CD4-positive, alpha-beta memory T cell (primary cell): ENCODE data around the gene CAB39L. TPM values are rescaled to one million over a fixed set of nuclear protein-coding genes. Genes with fewer than 3 reads are reported as not detected.

Source experiments
- CTCF ChIA-PET: fragments of 350-600 bp; sonication (Branson Sonifier 250); formaldehyde crosslinking; loops from one replicate; lab custom pipeline; 2021; ENCODE audit warnings: inconsistent platforms; ENCODE audit not compliant: partially characterized antibody; lab: Charles Lee
- POLR2A ChIA-PET: fragments of 350-600 bp; sonication (Branson Sonifier 250); formaldehyde crosslinking; loops from one replicate; lab custom pipeline; 2021; ENCODE audit not compliant: partially characterized antibody; lab: Charles Lee
- DNase-seq, 5 donors: peaks; one replicate each; pipeline versions ENCODE4 v3.0.0 to v3.0.0-alpha.2; 2020 to 2022; ENCODE audit warnings: mixed read lengths in 1 of 5
- H3K27ac ChIP-seq: one replicate; pipeline ENCODE4 v1.7.0; 2013; ENCODE audit warnings: low read depth, low read length
- H3K27me3 ChIP-seq: 2 replicates; pipeline ENCODE4 v1.7.0; 2013; ENCODE audit warnings: mild to moderate bottlenecking, low read length, moderate library complexity; ENCODE audit not compliant: insufficient read depth
- H3K36me3 ChIP-seq: 2 replicates; pipeline ENCODE4 v1.7.0; 2013; ENCODE audit warnings: mild to moderate bottlenecking, low read length, moderate library complexity; ENCODE audit not compliant: insufficient read depth
- H3K4me1 ChIP-seq: 2 replicates; pipeline ENCODE4 v1.7.0; 2013; ENCODE audit warnings: mild to moderate bottlenecking, low read length, moderate library complexity; ENCODE audit not compliant: insufficient read depth
- H3K4me3 ChIP-seq, 2 donors: one replicate each; pipeline ENCODE4 v1.7.0; 2013; ENCODE audit warnings: low read length in 2 of 2, mild to moderate bottlenecking in 1 of 2
- H3K9me3 ChIP-seq, 2 donors: one replicate each; pipeline ENCODE4 v1.7.0; 2013; ENCODE audit warnings: low read length in 2 of 2, control low read depth in 1 of 2; ENCODE audit not compliant: control insufficient read depth in 1 of 2
- H3K27ac Mint-ChIP-seq, 7 donors: one replicate each; pipeline ENCODE4 v1.8.0; 2020 to 2021; ENCODE audit warnings: mixed read lengths in 7 of 7, mild to moderate bottlenecking in 6 of 7, inconsistent platforms in 3 of 7, moderate library complexity in 3 of 7
- H3K27me3 Mint-ChIP-seq, 2 donors: one replicate each; pipeline ENCODE4 v1.8.0; 2020 to 2021; ENCODE audit warnings: mixed read lengths in 2 of 2
- H3K36me3 Mint-ChIP-seq, 2 donors: one replicate each; pipeline ENCODE4 v1.8.0; 2020 to 2021; ENCODE audit warnings: mixed read lengths in 2 of 2, inconsistent platforms in 1 of 2, mild to moderate bottlenecking in 1 of 2
- H3K4me1 Mint-ChIP-seq, 4 donors: one replicate each; pipeline ENCODE4 v1.8.0; 2020 to 2021; ENCODE audit warnings: mixed read lengths in 4 of 4, mild to moderate bottlenecking in 1 of 4
- H3K4me3 Mint-ChIP-seq, 8 donors: one replicate each; pipeline ENCODE4 v1.8.0; 2020 to 2021; ENCODE audit warnings: mixed read lengths in 8 of 8, mild to moderate bottlenecking in 7 of 8, moderate library complexity in 6 of 8, inconsistent platforms in 3 of 8
- H3K9me3 Mint-ChIP-seq, 8 donors: one replicate each; pipeline ENCODE4 v1.8.0; 2020 to 2021; ENCODE audit warnings: mixed read lengths in 8 of 8, mild to moderate bottlenecking in 5 of 8, inconsistent platforms in 3 of 8, moderate library complexity in 1 of 8
- intact Hi-C: fragments of 100-400 bp; cut with micrococcal nuclease; formaldehyde crosslinking; loops from one replicate; pipeline ENCODE4 v1.15.1; 2023
- polyA plus RNA-seq, 2 donors: library from polyadenylated mRNA; unstranded; fragments of 300-500 nt; fragmentation: Illumina TruSeq; gene quantifications; one replicate each; pipeline ENCODE4 v1.2.3, GENCODE V29; 2021
- total RNA-seq, 2 experiments: library from RNA; stranded (reverse); gene quantifications; one replicate each; pipeline ENCODE4 v1.2.3, GENCODE V29; 2021

CAB39L gene
- total RNA-seq, result 1 to 10 TPM; 5.7 to 7.7 TPM
- polyA plus RNA-seq, result 1 to 10 TPM; 4.1 to 6.5 TPM

- no peaks in the 10 kb centered on the region for H3K27me3 ChIP-seq
- CTCF ChIA-PET, result interaction anchor here (0.7 to 4.1 kb wide), 11 partner anchors 17 to 204 kb away, joined by 3 to 22 read pairs (median 3); partner anchors contain the start of gene PHF11
- DNase-seq, result peak; percentile 99 to 100 (median 100)
- POLR2A ChIA-PET, result interaction anchor here (0.6 to 5.2 kb wide), 47 partner anchors 8 to 1449 kb away, joined by 3 to 138 read pairs (median 5); partner anchors contain the start of genes CDADC1, EBPL, FNDC3A and KPNA3
- no peaks in the 10 kb centered on the region for H3K9me3 ChIP-seq
- H3K4me1 ChIP-seq, result peaks cover 50% of the 10 kb centered on the region
- H3K36me3 ChIP-seq, result no peaks in the 10 kb centered on the region
- peak within 1 kb of the TSS; percentile 72 to 88 for H3K4me3 ChIP-seq
- peak within 1 kb of the TSS; percentile 92 to 98 (median 96) for H3K4me3 Mint-ChIP-seq
- H3K27me3 Mint-ChIP-seq, result no peaks in the 10 kb centered on the region
- peak within 1 kb of the TSS; percentile 79 for H3K27ac ChIP-seq
- H3K9me3 Mint-ChIP-seq, result no peaks in the 10 kb centered on the region
- peaks cover 28 to 58% (median 41%) of the 10 kb centered on the region in 4 donors for H3K4me1 Mint-ChIP-seq
- peaks cover 0 to 6% of the 10 kb centered on the region in 2 donors for H3K36me3 Mint-ChIP-seq
- H3K27ac Mint-ChIP-seq, result peak within 1 kb of the TSS; percentile 93 to 99 (median 99)
- intact Hi-C loops, result loop anchor here (1.0 to 10.0 kb wide), 13 partner anchors 10 to 1409 kb away; partner anchors contain the start of genes CYSLTR2, FNDC3A, MED4 and NUDT15
These were observed at the start of gene CAB39L, which contains the start of gene SETDB2 for GRCh38 chr13:49443704-49444523. Gene CAB39L (minus strand): TSS chr13:49444064. CDS start chr13:49382910, 61,154 bp downstream. Gene SETDB2 (plus strand): TSS chr13:49444274. CDS start chr13:49451894, 7,620 bp downstream.

DNA sequence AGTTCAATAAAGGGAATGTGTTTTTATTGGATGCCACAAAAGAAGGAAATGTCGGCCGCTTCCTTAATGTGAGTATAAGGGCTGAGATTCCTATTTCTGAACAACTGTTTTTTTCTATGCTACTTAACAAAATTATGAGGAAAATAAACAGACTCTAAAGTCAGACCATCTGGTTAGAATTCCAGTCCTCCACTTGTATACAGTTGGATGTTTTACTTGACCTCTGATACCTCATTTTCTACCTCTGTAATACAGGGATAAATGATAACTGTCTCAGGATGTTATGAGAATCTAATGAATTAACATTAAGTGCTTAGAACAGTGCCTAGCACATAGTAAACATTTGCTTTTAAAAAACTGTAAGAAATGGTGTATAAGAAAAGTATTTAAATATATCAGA, 44.7 kb upstream of the CAB39L start:
- intact Hi-C loops, result no loop called here
- no peak overlapping the region for H3K4me3 ChIP-seq
- Mint-ChIP-seq H3K4me1 (peaks cover 0 to 2% (median 2%) of the 10 kb centered on the region in 4 donors), H3K27me3 (no peaks in the 10 kb centered on the region), H3K36me3 (peaks cover 30 to 48% of the 10 kb centered on the region in 2 donors), H3K4me3 (no peak overlapping the region), H3K9me3 (no peaks in the 10 kb centered on the region), H3K27ac (peak overlapping the region in 1 of 7 donors; percentile 2)
- H3K27ac ChIP-seq, result no peak overlapping the region
- H3K9me3 ChIP-seq, result no peaks in the 10 kb centered on the region
- no peaks in the 10 kb centered on the region for H3K4me1 ChIP-seq
- POLR2A ChIA-PET, result no interaction called here
- peaks cover 17% of the 10 kb centered on the region for H3K36me3 ChIP-seq
- no peak for DNase-seq
- CTCF ChIA-PET, result interaction anchor here (0.8 kb wide), 2 partner anchors 19 to 20 kb away, joined by 3 read pairs; no protein-coding TSS in a partner anchor
- no peaks in the 10 kb centered on the region for H3K27me3 ChIP-seq

DNA sequence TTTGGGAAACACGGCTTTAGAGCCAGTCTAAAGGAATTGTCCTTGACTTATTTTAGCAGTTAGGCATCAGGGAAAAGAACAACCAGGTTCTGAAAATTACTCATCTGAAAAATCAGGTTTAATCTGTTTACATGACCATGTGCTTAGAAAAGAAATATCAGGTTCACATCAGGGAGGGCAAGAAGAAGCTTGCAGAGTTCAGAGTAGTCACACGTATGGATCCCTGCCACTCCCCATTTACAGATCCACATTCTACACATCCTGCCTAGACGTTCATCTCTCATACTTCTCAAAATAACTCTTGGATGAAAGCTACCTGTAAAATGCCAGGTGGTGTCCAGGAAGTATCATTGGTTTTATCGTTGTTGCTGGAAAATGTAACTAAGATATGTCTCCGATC, 37.9 kb upstream of the CAB39L start:
- no peaks in the 10 kb centered on the region for H3K27me3 ChIP-seq
- no peak overlapping the region for H3K4me3 Mint-ChIP-seq
- no peak overlapping the region for H3K4me3 ChIP-seq
- no peaks in the 10 kb centered on the region for H3K4me1 ChIP-seq
- intact Hi-C loops, result no loop called here
- peaks cover 32% of the 10 kb centered on the region for H3K36me3 ChIP-seq
- ChIA-PET POLR2A (interaction anchor here (1.5 kb wide), 1 partner anchor 38 kb away, joined by 4 read pairs; the partner anchor contains the start of genes CAB39L and SETDB2), CTCF (interaction anchor here (1.1 kb wide), 1 partner anchor 125 kb away, joined by 3 read pairs; no protein-coding TSS in a partner anchor)
- H3K27ac ChIP-seq, result no peak overlapping the region
- peaks cover 0 to 2% (median 0%) of the 10 kb centered on the region in 4 donors for H3K4me1 Mint-ChIP-seq
- H3K9me3 Mint-ChIP-seq, result no peaks in the 10 kb centered on the region
- H3K36me3 Mint-ChIP-seq, result peaks cover 49 to 80% of the 10 kb centered on the region in 2 donors
- H3K9me3 ChIP-seq, result no peaks in the 10 kb centered on the region
- no peak for DNase-seq
- no peaks in the 10 kb centered on the region for H3K27me3 Mint-ChIP-seq
- peak overlapping the region in 1 of 7 donors; percentile 48 for H3K27ac Mint-ChIP-seq

GRCh38 chr13:49476529-49476928, 32.7 kb upstream of the CAB39L start:
- DNase-seq, result no peak
- H3K27ac ChIP-seq, result no peak overlapping the region
- H3K4me1 ChIP-seq, result no peaks in the 10 kb centered on the region
- intact Hi-C loops, result no loop called here
- H3K36me3 ChIP-seq, result peaks cover 44% of the 10 kb centered on the region
- Mint-ChIP-seq H3K36me3 (peaks cover 22 to 72% of the 10 kb centered on the region in 2 donors), H3K27ac (peak overlapping the region in 1 of 7 donors; percentile 31), H3K4me1 (no peaks in the 10 kb centered on the region), H3K4me3 (no peak overlapping the region), H3K9me3 (no peaks in the 10 kb centered on the region), H3K27me3 (no peaks in the 10 kb centered on the region)
- H3K4me3 ChIP-seq, result no peak overlapping the region
- POLR2A ChIA-PET, result interaction anchor here (1.4 to 1.9 kb wide), 2 partner anchors 20 to 33 kb away, joined by 4 read pairs; partner anchors contain the start of gene PHF11
- CTCF ChIA-PET, result interaction anchor here (1.3 kb wide), 1 partner anchor 8 kb away, joined by 4 read pairs; no protein-coding TSS in a partner anchor
- H3K9me3 ChIP-seq, result no peaks in the 10 kb centered on the region
- H3K27me3 ChIP-seq, result no peaks in the 10 kb centered on the region

- peak overlapping the region in 1 of 7 donors; percentile 21 for H3K27ac Mint-ChIP-seq
- POLR2A ChIA-PET, result interaction anchor here (1.0 kb wide), 1 partner anchor 28 kb away, joined by 4 read pairs; the partner anchor contains the start of genes CAB39L and SETDB2
- H3K36me3 ChIP-seq, result peaks cover 35% of the 10 kb centered on the region
These were observed 28.3 kb upstream of the CAB39L start for GRCh38 chr13:49472186-49472585.

GRCh38 chr13:49466292-49466838, 22.5 kb upstream of the CAB39L start:
- no peak for DNase-seq
- Histone ChIP-seq H3K4me1 (no peaks in the 10 kb centered on the region), H3K9me3 (no peaks in the 10 kb centered on the region), H3K27ac (no peak overlapping the region), H3K27me3 (no peaks in the 10 kb centered on the region), H3K36me3 (peaks cover 25% of the 10 kb centered on the region), H3K4me3 (no peak overlapping the region)
- POLR2A ChIA-PET, result no interaction called here
- Mint-ChIP-seq H3K36me3 (peaks cover 68 to 73% of the 10 kb centered on the region in 2 donors), H3K27ac (peak overlapping the region in 1 of 7 donors; percentile 63), H3K9me3 (peaks cover 0 to 16% (median 11%) of the 10 kb centered on the region in 8 donors), H3K4me1 (no peaks in the 10 kb centered on the region), H3K27me3 (no peaks in the 10 kb centered on the region), H3K4me3 (no peak overlapping the region)
- CTCF ChIA-PET, result no interaction called here
- intact Hi-C loops, result no loop called here

More at GRCh38 chr13:49472186-49472585, 28.3 kb upstream of the CAB39L start:
- Histone ChIP-seq H3K9me3 (no peaks in the 10 kb centered on the region), H3K27ac (no peak overlapping the region), H3K4me3 (no peak overlapping the region), H3K27me3 (no peaks in the 10 kb centered on the region), H3K4me1 (no peaks in the 10 kb centered on the region)
- Mint-ChIP-seq H3K4me3 (no peak overlapping the region), H3K4me1 (no peaks in the 10 kb centered on the region), H3K36me3 (peaks cover 29 to 65% of the 10 kb centered on the region in 2 donors), H3K9me3 (no peaks in the 10 kb centered on the region), H3K27me3 (no peaks in the 10 kb centered on the region)
- intact Hi-C loops, result no loop called here
- CTCF ChIA-PET, result no interaction called here
- no peak for DNase-seq
